OCI-LY1 (cell line): ENCODE measurements around the gene DPP6.

Source experiments
- H2AFZ ChIP-seq: fragments of 200-600 bp; sonication (generic), shearing (Covaris generic); 2 replicates; pipeline ENCODE4 v1.6.0; 2014; ENCODE audit warnings: antibody characterized with exemption, mild to moderate bottlenecking, low read length
- H3F3A ChIP-seq: fragments of 200-600 bp; sonication (generic), shearing (Covaris generic); 2 replicates; pipeline ENCODE4 v1.6.0; 2014; ENCODE audit warnings: mild to moderate bottlenecking, antibody characterized with exemption, low read length, moderate library complexity; ENCODE audit not compliant: insufficient read depth
- H3K27ac ChIP-seq: fragments of 200-600 bp; sonication (generic); 2 replicates; pipeline ENCODE4 v1.5.1; 2014; ENCODE audit warnings: low read length, mixed run types, mild to moderate bottlenecking, low read depth; ENCODE audit not compliant: poor library complexity, severe bottlenecking
- H3K27me3 ChIP-seq: fragments of 200-600 bp; sonication (generic); 2 replicates; pipeline ENCODE4 v1.6.0; 2014; ENCODE audit warnings: antibody characterized with exemption, mild to moderate bottlenecking, low read length, moderate library complexity; ENCODE audit not compliant: insufficient read depth
- H3K36me3 ChIP-seq: fragments of 200-600 bp; sonication (generic); 2 replicates; pipeline ENCODE4 v1.6.1; 2014; ENCODE audit warnings: mild to moderate bottlenecking, antibody characterized with exemption, low read length, moderate library complexity, mixed read lengths; ENCODE audit not compliant: insufficient read depth
- H3K4me1 ChIP-seq: fragments of 200-600 bp; sonication (generic); 2 replicates; pipeline ENCODE4 v1.5.1; 2014; ENCODE audit warnings: mild to moderate bottlenecking, low read length, moderate library complexity; ENCODE audit not compliant: insufficient read depth, severe bottlenecking
- H3K4me2 ChIP-seq: fragments of 200-600 bp; sonication (generic), shearing (Covaris generic); 2 replicates; pipeline ENCODE4 v1.6.1; 2014; ENCODE audit warnings: low read length
- H3K4me3 ChIP-seq: fragments of 200-600 bp; sonication (generic); 2 replicates; pipeline ENCODE4 v1.5.1; 2014; ENCODE audit warnings: low read length, low read depth, mild to moderate bottlenecking, mixed read lengths; ENCODE audit not compliant: poor library complexity, severe bottlenecking
- H3K79me2 ChIP-seq: fragments of 200-600 bp; shearing (Covaris generic); 2 replicates; pipeline ENCODE4 v1.6.1; 2016; ENCODE audit warnings: mixed run types, low read length, mixed read lengths; ENCODE audit not compliant: insufficient read depth
- H3K9ac ChIP-seq: fragments of 200-600 bp; sonication (generic), shearing (Covaris generic); 2 replicates; pipeline ENCODE4 v1.6.1; 2014; ENCODE audit warnings: mild to moderate bottlenecking, low read length, mixed read lengths
- H3K9me2 ChIP-seq: fragments of 200-600 bp; sonication (generic), shearing (Covaris generic); 2 replicates; pipeline ENCODE4 v1.6.1; 2014; ENCODE audit warnings: low read depth, mild to moderate bottlenecking, low read length, mixed read lengths
- H3K9me3 ChIP-seq: fragments of 200-600 bp; shearing (Covaris generic); 2 replicates; pipeline ENCODE4 v1.6.1; 2014; ENCODE audit warnings: low read length, mixed read lengths
- H4K20me1 ChIP-seq: fragments of 200-600 bp; sonication (generic), shearing (Covaris generic); 2 replicates; pipeline ENCODE4 v1.6.0; 2016; ENCODE audit warnings: mild to moderate bottlenecking, low read length; ENCODE audit not compliant: insufficient read depth
- EZH2 ChIP-seq: fragments of 200-600 bp; sonication (generic), shearing (Covaris generic); IDR thresholded peaks from 2 replicates; pipeline ENCODE4 v1.8.0; 2017; ENCODE audit warnings: borderline replicate concordance, mixed run types, mild to moderate bottlenecking, antibody characterized with exemption, low read length, moderate library complexity, mixed read lengths
- TF ChIP-seq, protein P1 (sequence below): fragments of 200-600 bp; sonication (generic), shearing (Covaris generic); IDR thresholded peaks from 2 replicates; pipeline ENCODE4 v1.5.1; 2017; ENCODE audit warnings: mild to moderate bottlenecking, antibody characterized with exemption, low read length, moderate library complexity, mixed read lengths

The DPP6 gene

GRCh38 chr7:154647625-154648024, 595.4 kb downstream of the DPP6 start:
- Histone ChIP-seq H3K4me1 (no peaks in the 10 kb centered on the region), H3K4me2 (no peak overlapping the region), H3K4me3 (no peak overlapping the region), H4K20me1 (no peaks in the 10 kb centered on the region), H3K9me2 (no peaks in the 10 kb centered on the region), H3K27ac (no peak overlapping the region), H3K36me3 (no peaks in the 10 kb centered on the region), H2AFZ (no peak overlapping the region), H3K79me2 (no peaks in the 10 kb centered on the region), H3K27me3 (no peaks in the 10 kb centered on the region), H3F3A (no peaks in the 10 kb centered on the region), H3K9me3 (no peaks in the 10 kb centered on the region), H3K9ac (no peak overlapping the region)
- no peak for TF ChIP-seq EZH2
- TF ChIP-seq, protein P1, sequence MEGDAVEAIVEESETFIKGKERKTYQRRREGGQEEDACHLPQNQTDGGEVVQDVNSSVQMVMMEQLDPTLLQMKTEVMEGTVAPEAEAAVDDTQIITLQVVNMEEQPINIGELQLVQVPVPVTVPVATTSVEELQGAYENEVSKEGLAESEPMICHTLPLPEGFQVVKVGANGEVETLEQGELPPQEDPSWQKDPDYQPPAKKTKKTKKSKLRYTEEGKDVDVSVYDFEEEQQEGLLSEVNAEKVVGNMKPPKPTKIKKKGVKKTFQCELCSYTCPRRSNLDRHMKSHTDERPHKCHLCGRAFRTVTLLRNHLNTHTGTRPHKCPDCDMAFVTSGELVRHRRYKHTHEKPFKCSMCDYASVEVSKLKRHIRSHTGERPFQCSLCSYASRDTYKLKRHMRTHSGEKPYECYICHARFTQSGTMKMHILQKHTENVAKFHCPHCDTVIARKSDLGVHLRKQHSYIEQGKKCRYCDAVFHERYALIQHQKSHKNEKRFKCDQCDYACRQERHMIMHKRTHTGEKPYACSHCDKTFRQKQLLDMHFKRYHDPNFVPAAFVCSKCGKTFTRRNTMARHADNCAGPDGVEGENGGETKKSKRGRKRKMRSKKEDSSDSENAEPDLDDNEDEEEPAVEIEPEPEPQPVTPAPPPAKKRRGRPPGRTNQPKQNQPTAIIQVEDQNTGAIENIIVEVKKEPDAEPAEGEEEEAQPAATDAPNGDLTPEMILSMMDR: no peak

GRCh38 chr7:154649015-154649414, 596.8 kb downstream of the DPP6 start:
- no peaks in the 10 kb centered on the region for H3K79me2 ChIP-seq
- H3K9me2 ChIP-seq: no peaks in the 10 kb centered on the region
- H3F3A ChIP-seq: no peaks in the 10 kb centered on the region
- no peaks in the 10 kb centered on the region for H3K9me3 ChIP-seq
- no peak overlapping the region for H3K4me3 ChIP-seq
- H2AFZ ChIP-seq: no peak overlapping the region
- TF ChIP-seq, protein P1: no peak
- TF ChIP-seq EZH2: no peak
- H3K9ac ChIP-seq: no peak overlapping the region
- H3K4me2 ChIP-seq: no peak overlapping the region
- no peak overlapping the region for H3K27ac ChIP-seq
- no peaks in the 10 kb centered on the region for H3K36me3 ChIP-seq
- no peaks in the 10 kb centered on the region for H4K20me1 ChIP-seq
- H3K4me1 ChIP-seq: no peaks in the 10 kb centered on the region
- no peaks in the 10 kb centered on the region for H3K27me3 ChIP-seq

- H3K27me3 ChIP-seq: no peaks in the 10 kb centered on the region
- H3K4me2 ChIP-seq: no peak overlapping the region
- H3K9me2 ChIP-seq: no peaks in the 10 kb centered on the region
- no peaks in the 10 kb centered on the region for H3F3A ChIP-seq
- no peak overlapping the region for H2AFZ ChIP-seq
- H3K4me1 ChIP-seq: no peaks in the 10 kb centered on the region
- H3K79me2 ChIP-seq: no peaks in the 10 kb centered on the region
- H3K36me3 ChIP-seq: no peaks in the 10 kb centered on the region
- TF ChIP-seq EZH2: no peak
- TF ChIP-seq, protein P1: no peak
- no peak overlapping the region for H3K27ac ChIP-seq
- H3K9ac ChIP-seq: no peak overlapping the region
- H3K4me3 ChIP-seq: no peak overlapping the region
- H4K20me1 ChIP-seq: no peaks in the 10 kb centered on the region
- no peaks in the 10 kb centered on the region for H3K9me3 ChIP-seq
Measured at GRCh38 chr7:154649434-154649833, 597.2 kb downstream of the DPP6 start.
